AG04450 (cell line): ENCODE measurements around the gene IL3RA. TPM values are rescaled to one million over a fixed set of nuclear protein-coding genes. Genes with fewer than 3 reads are reported as not detected.
"Not testable (repeated sequence)": the region's sequence is repeated elsewhere in the genome, so short reads cannot be mapped to it uniquely, and the experiment has no call there.

ENCODE experiments used
- CTCF ChIA-PET: fragments of 300-600, 350-600 bp; formaldehyde crosslinking; extraction: SDS; loops from one replicate; lab custom pipeline; 2022; ENCODE audit warnings: antibody characterized with exemption, inconsistent platforms; lab: Charles Lee
- POLR2A ChIA-PET: fragments of 350-600 bp; formaldehyde crosslinking; extraction: SDS; loops from one replicate; lab custom pipeline; 2021; ENCODE audit warnings: antibody characterized with exemption, inconsistent platforms; lab: Yijun Ruan, JAX
- DNase-seq: peaks from one replicate; pipeline ENCODE4 v3.0.0-alpha.2; 2011; ENCODE audit warnings: low read depth, low spot score
- H3K27ac ChIP-seq: one replicate; pipeline ENCODE4 v1.5.1; 2012; ENCODE audit warnings: low read depth, low read length, control low read depth
- H3K27me3 ChIP-seq: one replicate; pipeline ENCODE4 v1.6.0; 2012; ENCODE audit warnings: low read length; ENCODE audit not compliant: control insufficient read depth, insufficient read depth
- H3K4me3 ChIP-seq: 2 replicates; pipeline ENCODE4 v1.5.1; 2011; ENCODE audit warnings: mild to moderate bottlenecking, low read depth, low read length, control low read depth
- H3K9me3 ChIP-seq: 2 replicates; pipeline ENCODE4 v1.5.1; 2012; ENCODE audit warnings: low read length; ENCODE audit not compliant: control insufficient read depth, insufficient read depth
- polyA plus RNA-seq: library from polyadenylated mRNA; depleted of rRNA; stranded (reverse); fragments of >200 nt; gene quantifications from 2 replicates; pipeline ENCODE4 v1.2.3, GENCODE V29; 2011
- TF ChIP-seq, protein P1 (sequence below): IDR thresholded peaks from 2 replicates; pipeline ENCODE4 v1.5.1; 2011; ENCODE audit warnings: low read depth, low read length, control low read depth, inconsistent platforms

The IL3RA gene
- polyA plus RNA-seq, 1 experiment = not detected

DNA sequence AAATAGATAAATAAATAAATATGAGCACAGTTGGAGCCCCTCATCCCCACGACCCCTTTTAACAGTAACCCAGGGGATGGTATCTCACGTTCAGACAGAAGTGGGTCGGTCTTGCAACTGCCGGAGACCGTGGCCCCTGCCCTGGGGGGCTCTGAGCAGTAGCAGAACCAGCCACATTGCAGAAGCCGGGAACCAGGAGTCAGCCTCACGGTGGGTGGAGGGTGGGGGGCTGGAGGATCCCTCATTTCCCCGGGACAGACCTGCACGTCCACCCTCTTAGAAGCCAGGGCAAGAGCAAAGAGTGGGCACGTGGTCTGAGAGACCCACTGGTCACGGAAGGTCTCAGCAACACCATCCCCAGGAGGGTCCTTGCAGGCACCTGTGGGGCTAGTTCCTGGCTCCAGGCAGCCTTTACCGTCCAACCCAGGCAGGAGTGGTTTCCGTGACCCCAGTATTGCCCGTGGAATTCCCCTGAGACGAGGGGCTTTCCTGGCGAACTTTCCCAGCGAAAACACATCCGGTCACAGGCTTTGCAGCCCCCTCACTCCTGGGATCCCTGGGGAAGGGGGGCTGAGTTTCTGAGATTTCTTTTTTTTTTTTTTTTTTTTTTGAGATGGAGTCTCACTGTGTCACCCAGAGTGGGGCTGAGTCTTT is 8.8 kb upstream of the IL3RA start:
- POLR2A ChIA-PET = no interaction called here
- TF ChIP-seq, protein P1, sequence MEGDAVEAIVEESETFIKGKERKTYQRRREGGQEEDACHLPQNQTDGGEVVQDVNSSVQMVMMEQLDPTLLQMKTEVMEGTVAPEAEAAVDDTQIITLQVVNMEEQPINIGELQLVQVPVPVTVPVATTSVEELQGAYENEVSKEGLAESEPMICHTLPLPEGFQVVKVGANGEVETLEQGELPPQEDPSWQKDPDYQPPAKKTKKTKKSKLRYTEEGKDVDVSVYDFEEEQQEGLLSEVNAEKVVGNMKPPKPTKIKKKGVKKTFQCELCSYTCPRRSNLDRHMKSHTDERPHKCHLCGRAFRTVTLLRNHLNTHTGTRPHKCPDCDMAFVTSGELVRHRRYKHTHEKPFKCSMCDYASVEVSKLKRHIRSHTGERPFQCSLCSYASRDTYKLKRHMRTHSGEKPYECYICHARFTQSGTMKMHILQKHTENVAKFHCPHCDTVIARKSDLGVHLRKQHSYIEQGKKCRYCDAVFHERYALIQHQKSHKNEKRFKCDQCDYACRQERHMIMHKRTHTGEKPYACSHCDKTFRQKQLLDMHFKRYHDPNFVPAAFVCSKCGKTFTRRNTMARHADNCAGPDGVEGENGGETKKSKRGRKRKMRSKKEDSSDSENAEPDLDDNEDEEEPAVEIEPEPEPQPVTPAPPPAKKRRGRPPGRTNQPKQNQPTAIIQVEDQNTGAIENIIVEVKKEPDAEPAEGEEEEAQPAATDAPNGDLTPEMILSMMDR = no peak
- H3K27ac ChIP-seq = no peak overlapping the region
- peaks cover 71% of the 10 kb centered on the region for H3K9me3 ChIP-seq
- no peak for DNase-seq
- H3K4me3 ChIP-seq = no peak overlapping the region
- H3K27me3 ChIP-seq = no peaks in the 10 kb centered on the region
- CTCF ChIA-PET = no interaction called here

DNA sequence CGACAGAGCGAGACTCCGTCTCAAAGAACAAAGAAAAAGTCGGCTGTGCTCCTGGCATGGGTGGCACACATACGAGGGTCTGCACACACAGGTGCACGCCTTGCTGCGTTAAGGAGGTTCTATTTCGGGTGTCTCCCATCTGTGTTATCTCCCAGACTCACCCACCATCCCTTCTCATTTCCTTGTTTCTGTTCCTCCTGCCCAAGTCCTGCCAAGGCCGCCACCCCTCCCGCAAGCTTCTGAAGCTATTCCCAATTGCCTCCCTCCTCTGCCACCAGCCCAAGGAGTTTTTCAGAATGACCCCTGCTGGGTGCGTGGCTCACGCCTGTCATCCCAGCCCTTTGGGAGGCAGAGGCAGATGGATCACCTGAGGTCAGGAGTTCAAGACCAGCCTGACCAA is 6.0 kb upstream of the IL3RA start:
- TF ChIP-seq, protein P1 = no peak
- Histone ChIP-seq H3K4me3 (no peak overlapping the region), H3K9me3 (peaks cover 65% of the 10 kb centered on the region), H3K27me3 (no peaks in the 10 kb centered on the region), H3K27ac (no peak overlapping the region)
- POLR2A ChIA-PET = no interaction called here
- CTCF ChIA-PET = no interaction called here
- DNase-seq = no peak

DNA sequence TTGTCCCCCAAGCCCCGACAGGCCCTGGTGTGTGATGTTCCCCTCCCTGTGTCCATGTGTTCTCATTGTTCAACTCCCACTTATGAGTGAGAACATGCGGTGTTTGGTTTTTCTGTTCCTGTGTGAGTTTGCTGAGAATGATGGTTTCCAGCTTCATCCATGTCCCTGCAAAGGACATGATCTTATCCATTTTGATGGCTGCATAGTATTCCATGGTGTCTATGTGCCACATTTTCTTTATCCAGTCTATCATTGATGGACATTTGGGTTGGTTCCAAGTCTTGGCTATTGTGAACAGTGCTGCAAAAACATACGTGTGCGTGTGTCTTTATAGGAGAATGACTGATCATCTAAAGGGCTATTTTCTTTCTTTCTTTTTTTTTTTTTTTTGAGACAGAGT is 4.2 kb upstream of the IL3RA start:
- CTCF ChIA-PET, H3K27ac ChIP-seq, H3K4me3 ChIP-seq, H3K27me3 ChIP-seq, POLR2A ChIA-PET, DNase-seq: not testable (repeated sequence)
- H3K9me3 ChIP-seq = peaks cover 55% of the 10 kb centered on the region

DNA sequence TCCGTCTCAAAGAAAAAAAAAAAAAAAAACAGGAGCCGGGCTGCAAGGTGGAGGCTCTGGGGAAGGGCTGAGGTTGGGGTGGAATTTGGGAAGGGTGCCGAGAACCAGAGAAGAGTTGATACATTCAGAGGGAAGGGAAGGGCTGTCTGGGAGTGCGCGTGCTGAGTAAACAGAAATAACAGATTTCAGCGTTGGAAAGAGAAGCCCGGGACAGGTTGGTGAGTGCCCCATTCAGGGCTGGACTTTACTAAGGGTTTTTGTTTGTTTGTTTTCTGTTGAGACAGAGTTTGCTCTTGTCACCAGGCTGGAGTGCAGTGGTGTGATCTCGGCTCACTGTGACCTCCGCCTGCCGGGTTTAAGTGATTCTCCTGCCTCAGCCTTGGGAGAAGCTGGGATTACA is 1.7 kb upstream of the IL3RA start:
- no peak for DNase-seq
- Histone ChIP-seq H3K9me3 (peaks cover 53% of the 10 kb centered on the region), H3K27ac (no peak overlapping the region), H3K27me3 (no peaks in the 10 kb centered on the region), H3K4me3 (no peak overlapping the region)
- ChIA-PET CTCF (no interaction called here), POLR2A (no interaction called here)
- TF ChIP-seq, protein P1 = no peak

DNA sequence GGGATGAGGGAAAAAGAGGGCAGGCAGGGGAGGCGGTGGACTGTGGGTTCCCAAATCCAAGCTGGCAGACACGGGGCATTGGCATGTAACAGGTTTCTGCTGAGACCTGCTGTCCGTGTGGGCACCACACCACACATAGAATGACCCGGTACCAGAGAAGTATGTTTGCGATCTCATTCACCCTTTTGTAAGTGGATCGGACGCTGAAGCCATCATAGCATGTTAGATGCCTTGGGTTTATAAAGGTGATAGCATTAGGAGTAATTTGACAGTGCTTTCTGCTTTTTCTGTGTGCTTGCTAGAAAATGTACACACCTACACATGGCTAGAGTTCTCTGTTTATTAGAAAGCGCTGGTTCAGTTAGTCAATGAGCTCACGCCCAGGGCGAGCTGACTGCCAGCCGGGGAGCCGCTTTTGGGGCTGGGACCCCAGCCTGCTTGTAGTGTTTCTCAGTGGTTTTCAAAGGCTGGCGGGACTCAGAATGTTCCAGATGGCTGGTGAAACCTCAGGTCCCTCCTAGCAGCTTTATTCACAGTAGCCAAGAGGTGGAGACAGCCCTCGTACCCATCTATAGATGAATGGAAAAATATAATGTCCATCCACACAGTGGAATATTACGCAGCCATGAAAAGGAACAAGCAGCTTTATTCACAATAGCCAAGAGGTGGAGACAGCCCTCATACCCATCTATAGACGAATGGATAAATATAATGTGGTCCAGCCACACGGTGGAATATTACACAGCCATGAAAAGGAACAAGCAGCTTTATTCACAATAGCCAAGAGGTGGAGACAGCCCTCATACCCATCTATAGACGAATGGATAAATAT is 579 bp downstream of the IL3RA start:
- peaks cover 51% of the 10 kb centered on the region for H3K9me3 ChIP-seq
- DNase-seq = no peak
- H3K27ac ChIP-seq = no peak overlapping the region
- H3K4me3 ChIP-seq = no peak overlapping the region
- POLR2A ChIA-PET = no interaction called here
- TF ChIP-seq, protein P1 = no peak
- no peaks in the 10 kb centered on the region for H3K27me3 ChIP-seq
- CTCF ChIA-PET = no interaction called here
